HCT116 (cell line): Measurements from ENCODE around the gene PTPN13.

ENCODE experiments used
- CTCF ChIP-seq, 3 experiments: fragments of 200-600 bp in 1 of 3; sonication (generic) in 1 of 3; IDR thresholded peaks in 2 of 3; conservative IDR thresholded peaks in 1 of 3; 2 replicates each; pipeline ENCODE4 v1.5.1; 2012 to 2017; ENCODE audit warnings: low read depth in 2 of 3, low read length in 2 of 3, antibody characterized with exemption in 1 of 3, borderline replicate concordance in 1 of 3, control low read depth in 1 of 3, mild to moderate bottlenecking in 1 of 3, mixed read lengths in 1 of 3, mixed run types in 1 of 3, moderate library complexity in 1 of 3; ENCODE audit not compliant: insufficient read depth in 1 of 3
- POLR2A ChIP-seq: IDR thresholded peaks from 2 replicates; pipeline ENCODE4 v1.7.0; 2011; ENCODE audit warnings: borderline replicate concordance; ENCODE audit not compliant: insufficient read depth, insufficient read length; ENCODE audit errors: extremely low read depth
- TCF7L2 ChIP-seq: IDR thresholded peaks from 2 replicates; pipeline ENCODE4 v1.7.0; 2011; ENCODE audit warnings: borderline replicate concordance, inconsistent platforms; ENCODE audit not compliant: insufficient read depth, insufficient read length; ENCODE audit errors: extremely low read depth
- ZNF274 ChIP-seq: fragments of 200-500 bp; sonication (Bioruptor generic); IDR thresholded peaks from 2 replicates; pipeline ENCODE4 v1.6.1; 2014; ENCODE audit warnings: mild to moderate bottlenecking, low read depth, low read length, inconsistent platforms

- TF ChIP-seq ZNF274 (no peak), TCF7L2 (no peak), CTCF (IDR thresholded peaks at IDR 0.05 in 2 of 3, conservative IDR thresholded peaks at IDR 0.05 in 1 of 3; ENCODE audit: borderline replicate concordance in 1 of 3, insufficient read depth in 1 of 3, low read depth in 2 of 3, low read length in 2 of 3) (no peak), POLR2A (no peak)
Observed at GRCh38 chr4:86631166-86631565, 37.1 kb downstream of the PTPN13 start.
